Measurements from ENCODE around the gene CAST.

GRCh38 chr5:96772111-96772510, 109.9 kb downstream of the CAST start:
- TF ChIP-seq CTCF (IDR thresholded peaks at IDR 0.05; ENCODE audit: borderline replicate concordance, extremely low read depth, low read length, poor library complexity, severe bottlenecking) (no peak), EZH2 (IDR thresholded peaks at IDR 0.05; ENCODE audit: borderline replicate concordance, low read depth, low read length, severe bottlenecking) (no peak)

All from DND-41 (cell line).